HG03432 (cell line): ENCODE measurements around the gene STXBP2.

Experiments
- ATAC-seq: cut with Tn5 transposase; IDR thresholded peaks from one replicate; pipeline ENCODE4 v1.9.1; 2021; ENCODE audit warnings: mild to moderate bottlenecking, moderate library complexity; ENCODE audit not compliant: unreplicated experiment

STXBP2 gene

DNA sequence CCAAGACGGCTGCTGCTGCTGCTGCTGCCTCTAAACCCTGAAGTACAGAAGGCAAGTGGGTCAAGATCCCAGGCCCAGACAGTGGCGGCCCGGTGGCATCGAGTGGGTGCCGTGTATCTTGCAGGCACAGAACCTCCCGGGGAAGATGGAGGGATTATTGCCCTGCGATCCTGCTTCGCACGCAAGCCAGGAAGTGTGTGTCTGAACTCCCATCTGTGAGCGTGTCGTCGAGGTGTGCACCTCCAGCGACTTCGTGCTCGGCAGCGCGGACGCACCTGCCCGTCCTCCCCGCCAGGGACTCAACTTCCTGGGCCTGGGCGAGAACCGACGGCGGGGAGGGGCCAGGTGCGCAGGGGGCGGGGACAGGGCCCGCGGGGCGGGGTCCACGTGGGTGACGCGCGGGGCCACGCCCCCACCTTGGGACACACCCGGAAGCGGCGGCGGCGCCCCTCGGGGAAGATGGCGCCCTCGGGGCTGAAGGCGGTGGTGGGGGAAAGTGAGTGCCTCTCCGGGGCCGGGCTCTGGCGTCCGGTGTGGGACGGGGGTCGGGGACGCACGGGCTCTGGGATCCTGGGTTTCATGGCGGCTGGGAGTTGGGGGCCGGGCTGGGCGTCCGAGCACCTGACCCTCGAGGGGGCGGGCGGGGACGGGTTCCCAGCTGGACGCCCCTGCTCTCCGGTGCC, at the start of gene STXBP2:
Gene STXBP2, plus strand, starts transcription at position 420 of the 683 bp plus-strand sequence. Its CDS starts 40 bp downstream, at position 460.
- peak; percentile 76 for ATAC-seq

DNA sequence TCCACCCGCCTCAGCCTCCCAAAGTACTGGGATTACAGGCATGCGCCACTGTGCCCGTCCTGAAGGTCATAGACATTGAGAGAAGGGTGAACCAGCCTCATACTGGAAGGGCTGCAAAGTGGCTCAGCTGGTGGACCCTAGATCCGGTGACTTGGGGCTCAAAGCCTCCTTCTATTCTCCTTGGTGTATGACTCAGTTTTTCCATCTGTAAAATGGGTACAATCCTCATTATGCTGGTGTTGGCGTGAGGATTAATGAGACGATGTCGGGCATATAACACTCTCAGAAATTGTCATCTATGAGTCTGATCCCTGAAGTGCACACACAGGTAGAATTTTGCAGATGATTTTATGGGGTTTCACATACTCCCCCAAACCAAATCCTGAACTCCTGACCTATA, 47.1 kb upstream of the STXBP2 start:
- ATAC-seq = no peak

DNA sequence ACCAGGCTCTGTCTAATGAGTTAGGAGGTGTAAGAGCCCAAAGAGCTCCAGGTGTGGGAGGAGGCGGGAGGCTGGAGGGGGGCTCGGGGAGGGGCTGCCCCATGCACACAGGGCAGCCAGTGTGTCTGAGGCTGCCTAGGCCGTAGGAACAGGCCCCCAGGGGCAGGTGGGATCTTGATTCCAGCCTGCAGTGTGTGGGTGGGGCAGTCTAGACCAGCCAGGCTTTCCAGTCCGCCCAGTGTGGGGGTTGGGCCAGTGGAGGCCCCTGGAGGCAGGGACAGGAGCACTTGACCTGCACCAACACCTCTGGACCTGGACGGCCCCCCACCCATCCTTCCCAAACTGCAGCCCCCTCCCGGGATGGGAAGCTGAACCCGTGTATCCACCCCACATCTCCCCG, 46.7 kb upstream of the STXBP2 start:
- no peak for ATAC-seq

DNA sequence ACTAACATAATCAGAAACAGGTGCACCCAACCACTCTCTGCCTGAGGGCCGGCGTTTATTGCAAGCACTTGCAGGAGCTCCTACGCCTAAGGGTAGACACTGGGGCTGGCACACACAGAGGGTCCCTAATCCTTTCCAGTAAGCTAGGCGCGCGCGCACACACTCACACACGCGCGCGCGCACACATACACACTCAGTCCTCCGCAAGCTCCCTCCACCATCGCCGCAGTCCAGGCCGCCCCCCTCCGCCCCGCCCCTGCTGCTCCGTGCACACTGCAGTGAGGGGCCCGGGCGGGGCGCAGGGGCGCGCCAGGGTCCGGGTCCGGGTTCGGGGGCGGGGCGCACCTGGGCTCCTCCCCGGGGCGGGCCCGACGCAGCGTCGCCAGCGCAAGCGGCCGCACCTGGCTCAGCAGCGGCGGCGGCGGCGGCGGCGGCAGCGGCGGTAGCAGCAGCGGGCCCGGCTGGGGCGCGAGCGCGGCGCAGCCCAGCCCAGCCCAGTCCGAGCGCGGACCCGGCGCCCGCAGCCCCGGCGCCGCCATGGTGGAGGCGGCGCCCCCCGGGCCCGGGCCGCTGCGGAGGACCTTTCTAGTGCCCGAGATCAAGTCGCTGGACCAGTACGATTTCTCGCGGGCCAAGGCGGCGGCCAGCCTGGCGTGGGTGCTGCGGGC, 41.3 kb upstream of the STXBP2 start, which contains the start of gene CAMSAP3:
Gene CAMSAP3, plus strand, starts transcription at position 398 of the 668 bp plus-strand sequence. Its CDS starts 140 bp downstream, at position 538.
- ATAC-seq = peak; percentile 48

DNA sequence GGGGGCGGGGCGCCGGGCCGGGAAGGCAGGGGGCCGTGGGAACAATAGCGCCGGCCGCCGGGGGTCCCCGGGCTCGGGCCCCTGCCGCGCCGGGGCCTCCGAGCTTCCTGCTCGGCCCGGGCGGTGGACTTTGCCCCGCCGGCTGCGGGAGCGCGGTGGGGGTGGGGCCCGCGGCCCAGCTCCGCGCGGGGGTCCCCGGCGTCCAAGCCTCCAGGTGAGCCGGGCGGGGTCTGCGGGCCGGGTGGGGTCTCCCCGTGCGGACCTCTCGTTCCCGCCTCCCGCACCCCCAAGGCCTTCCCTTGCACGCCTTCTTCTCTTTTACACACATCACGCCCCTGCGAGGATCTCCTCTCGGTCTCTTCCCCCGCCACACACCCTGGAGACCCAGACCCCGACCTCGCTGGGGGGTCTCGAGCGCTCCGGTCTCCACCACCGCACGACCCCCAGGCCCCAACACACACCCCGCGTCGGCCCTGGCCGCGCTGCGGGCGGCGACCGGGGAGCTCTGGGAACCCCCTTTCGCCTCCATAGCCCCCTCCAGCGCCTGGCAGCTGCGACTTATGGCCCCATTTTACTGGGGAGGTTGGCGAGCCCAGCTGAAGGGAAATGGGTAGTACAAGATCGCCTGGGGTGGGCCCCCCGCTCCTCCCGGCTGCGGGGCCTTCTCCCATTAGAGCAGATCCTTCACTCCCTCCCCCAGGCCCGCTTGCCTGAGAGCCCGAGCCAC, 40.5 kb upstream of the STXBP2 start:
- ATAC-seq = no peak

DNA sequence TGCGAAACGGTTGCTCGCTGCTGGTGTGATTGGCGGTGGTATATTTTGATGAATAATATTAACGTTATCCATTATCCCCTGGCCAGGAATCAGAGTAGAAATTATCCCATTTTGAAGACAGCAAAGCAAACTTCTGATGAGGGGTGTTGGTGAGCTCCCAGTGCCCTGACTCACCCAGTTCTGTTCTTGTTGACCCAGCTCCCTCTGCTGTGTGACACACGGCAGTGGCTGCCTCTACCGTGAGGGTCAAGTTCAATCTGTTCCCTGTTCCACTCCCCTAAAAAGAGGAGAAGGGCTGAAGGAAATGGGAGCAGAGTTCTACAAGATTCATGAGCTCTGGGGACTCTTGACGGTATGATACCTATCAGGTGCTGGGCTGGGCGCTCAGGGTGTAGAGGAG, 39.2 kb upstream of the STXBP2 start:
- ATAC-seq = no peak

DNA sequence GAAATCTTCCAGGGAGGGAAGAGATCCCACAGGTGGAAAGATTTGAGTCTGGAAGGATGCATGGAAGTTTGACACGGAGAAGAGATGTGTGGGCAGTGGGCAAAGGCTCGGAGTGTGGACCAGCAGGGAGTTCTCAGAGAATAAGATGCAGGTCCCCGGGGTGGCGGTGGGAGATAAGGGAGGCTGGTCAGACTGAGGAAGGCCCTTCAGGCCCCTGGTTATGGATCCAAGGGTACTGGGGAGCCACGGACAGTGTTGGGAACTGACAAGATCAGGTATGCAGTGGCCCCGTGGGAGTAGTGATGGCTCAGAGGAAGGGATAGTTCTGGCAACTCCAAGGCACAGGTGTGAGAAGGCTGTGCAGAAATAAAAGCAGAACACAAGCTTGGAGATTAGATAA, 38.7 kb upstream of the STXBP2 start:
- ATAC-seq = no peak

DNA sequence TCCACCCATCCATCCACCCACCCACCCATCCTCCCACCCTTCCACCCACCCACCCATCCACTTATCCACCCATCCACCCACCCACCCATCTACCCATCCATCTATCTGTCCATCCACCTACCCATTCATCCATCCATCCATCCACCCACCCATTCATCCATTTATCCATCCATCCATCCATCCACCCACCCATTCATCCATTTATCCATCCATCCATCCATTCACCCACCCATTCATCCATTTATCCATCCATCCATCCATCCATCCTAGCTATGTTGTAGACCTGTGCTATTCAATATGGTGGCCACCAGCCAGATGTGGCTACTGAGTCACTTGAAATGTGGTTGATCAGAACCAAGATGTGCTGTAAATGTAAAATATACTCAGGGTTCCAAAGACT, 36.2 kb upstream of the STXBP2 start:
- ATAC-seq = no peak

DNA sequence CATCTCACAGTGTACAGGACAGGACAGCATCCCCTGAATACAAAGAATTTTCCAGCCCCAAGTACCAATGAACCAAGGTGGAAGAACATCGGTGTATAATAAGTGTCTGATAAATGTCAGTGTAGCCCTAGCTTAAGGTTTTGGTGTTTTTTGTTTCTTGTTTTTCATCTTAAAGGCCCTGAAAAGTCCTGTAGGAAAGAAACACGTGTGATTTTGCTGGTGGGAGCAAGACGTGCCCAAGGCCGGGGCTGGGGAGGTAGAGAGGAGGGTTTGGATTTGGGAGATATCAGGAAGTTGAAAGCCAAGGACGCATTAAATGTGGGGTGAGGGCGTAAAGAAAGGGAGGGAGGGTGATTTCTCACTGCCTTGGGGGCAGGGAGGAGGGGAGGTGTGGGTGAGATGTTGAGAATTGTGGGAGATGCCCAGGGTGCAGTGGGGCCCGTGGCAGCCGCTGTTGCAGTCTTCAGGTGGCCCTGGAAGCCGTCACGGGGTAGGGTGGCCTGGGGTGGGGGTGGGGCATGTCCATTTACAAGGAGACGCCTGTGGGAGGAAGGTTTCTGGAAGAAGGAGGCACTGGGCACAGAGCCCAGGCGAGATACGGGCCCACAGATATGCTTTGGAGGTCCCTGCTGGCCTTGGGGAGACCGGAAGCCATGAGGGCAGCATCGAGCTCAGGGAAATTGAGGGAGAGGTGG, 34.5 kb upstream of the STXBP2 start:
- ATAC-seq = no peak

DNA sequence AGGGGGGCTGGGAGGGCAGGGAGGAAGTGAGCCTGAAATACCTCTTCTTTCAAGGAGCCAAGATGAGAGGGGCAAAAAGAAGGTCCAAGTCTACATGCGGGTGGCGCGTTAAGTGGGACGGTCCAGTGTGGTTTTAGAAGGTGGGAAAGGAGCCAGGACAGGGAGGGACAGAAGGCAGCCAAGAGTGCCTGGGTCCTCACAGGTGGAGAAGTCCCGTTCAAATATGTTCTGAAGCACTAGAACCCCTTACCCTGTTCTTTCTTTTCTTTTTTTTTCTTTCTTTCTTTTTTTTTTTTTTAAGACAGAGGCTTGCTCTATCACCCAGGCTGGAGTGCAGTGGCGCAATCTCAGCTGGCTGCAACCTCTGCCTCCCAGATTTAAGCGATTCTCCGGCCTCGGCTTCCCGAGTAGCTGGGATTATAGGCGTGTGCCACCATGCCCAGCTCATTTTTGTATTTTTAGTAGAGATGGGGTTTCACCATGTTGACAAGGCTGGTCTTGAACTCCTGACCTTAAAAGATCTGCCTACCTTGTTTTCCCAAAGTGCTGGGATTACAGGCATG, 33.9 kb upstream of the STXBP2 start:
- ATAC-seq = no peak

DNA sequence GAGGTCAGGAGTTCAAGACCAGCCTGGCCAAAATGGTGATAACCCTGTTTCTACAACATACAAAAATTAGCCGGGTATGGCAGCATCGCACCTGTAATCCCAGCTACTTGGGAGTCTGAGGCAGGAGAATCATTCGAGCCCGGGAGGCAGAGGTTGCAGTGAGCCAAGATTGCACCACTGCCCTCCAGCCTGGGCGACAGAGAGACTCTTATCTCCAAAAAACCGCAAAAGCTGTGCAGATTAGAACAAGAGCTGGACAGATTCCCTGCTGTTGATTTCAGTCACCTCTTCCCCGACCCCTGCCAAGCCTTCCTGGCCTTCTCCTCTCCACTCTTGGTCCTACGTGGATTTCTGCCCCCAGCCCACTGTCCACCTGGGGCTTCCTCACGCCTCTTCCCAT, 33.0 kb upstream of the STXBP2 start:
- ATAC-seq = no peak

DNA sequence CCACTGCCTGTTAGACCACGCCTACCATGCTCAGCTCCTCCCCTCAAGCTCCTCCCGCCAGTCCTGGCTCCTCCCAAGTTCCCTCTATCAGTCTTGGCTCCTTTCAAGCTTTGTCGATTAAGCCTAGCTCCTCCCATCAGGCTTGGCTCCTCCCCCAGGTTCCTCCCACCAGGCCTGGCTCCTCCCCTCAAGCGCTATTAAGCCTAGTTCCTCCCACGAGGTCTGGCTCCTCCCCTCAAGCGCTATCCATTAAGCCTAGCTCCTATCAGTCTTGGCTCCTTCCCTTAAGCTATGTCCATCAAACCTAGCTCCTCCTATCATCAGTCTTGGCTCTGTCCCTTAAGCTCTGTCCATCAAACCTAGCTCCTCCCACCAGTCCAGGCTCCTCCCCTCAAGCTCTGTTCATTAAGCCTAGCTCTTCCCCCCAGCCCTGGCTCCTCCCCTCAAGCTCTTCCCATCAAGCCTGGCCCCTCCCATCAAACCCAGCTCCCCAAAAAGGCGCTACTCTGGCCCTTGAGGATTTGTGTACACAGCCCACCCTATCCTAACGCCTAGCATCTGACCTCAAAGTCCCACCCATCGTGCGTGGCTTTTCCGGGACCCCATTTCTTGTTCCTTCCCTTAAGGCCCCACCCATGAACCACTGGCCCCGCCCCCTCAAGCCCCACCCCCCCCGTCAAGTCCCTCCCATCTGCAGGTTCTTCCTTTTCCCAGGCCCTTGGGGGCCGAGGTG, 31.3 kb upstream of the STXBP2 start:
- no peak for ATAC-seq

DNA sequence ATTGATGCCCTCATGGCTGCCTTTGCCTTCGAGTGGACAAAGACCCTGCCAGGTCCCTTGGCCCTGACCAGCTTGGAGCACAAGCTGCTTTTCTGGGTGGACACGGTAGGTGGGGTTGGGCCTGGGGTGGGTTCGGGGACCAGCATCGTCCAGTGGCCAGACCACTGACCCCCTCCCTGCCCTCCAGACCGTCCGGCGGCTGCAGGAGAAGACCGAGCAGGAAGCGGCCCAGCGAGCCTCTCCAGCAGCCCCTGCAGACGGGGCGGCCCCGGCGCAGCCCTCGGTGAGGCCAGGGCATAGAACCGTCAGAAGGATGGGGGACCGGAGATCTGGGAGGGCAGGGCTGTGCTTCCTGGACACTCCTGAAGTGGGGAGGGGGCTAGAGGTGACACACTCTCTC, 30.6 kb upstream of the STXBP2 start:
- no peak for ATAC-seq

DNA sequence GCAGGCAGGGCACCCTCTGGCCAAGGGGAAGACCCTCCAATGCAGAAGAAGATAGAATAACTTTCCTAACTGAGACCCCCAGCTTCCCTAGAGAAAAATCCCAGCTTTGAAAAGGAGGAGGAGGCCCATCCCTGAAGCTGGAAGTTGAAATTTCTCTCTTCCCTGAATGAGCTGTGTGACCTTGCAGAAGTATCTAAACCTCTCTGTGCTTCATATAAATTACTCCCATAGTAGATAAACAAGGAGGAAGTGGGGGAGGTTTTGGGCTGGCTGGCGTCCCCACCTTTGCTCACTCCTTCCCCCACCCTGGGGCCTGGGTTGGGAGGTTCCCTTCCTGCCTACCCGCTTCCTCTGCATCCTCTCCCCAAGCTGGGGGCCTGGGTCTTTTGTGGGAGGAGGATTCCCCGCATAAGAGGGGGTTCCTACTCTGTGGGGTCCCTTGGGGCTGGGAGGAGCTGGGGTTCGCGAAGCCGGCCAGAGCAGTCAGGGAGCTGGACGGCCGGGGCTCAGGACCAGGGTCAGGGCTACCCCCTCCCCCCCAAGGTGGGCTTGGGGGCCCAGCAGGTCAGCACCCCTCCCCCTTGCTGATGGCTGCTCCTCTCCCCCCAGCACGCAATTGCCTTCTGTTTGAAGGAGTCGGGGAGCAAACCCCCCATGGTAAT, 29.6 kb upstream of the STXBP2 start:
- ATAC-seq = no peak

DNA sequence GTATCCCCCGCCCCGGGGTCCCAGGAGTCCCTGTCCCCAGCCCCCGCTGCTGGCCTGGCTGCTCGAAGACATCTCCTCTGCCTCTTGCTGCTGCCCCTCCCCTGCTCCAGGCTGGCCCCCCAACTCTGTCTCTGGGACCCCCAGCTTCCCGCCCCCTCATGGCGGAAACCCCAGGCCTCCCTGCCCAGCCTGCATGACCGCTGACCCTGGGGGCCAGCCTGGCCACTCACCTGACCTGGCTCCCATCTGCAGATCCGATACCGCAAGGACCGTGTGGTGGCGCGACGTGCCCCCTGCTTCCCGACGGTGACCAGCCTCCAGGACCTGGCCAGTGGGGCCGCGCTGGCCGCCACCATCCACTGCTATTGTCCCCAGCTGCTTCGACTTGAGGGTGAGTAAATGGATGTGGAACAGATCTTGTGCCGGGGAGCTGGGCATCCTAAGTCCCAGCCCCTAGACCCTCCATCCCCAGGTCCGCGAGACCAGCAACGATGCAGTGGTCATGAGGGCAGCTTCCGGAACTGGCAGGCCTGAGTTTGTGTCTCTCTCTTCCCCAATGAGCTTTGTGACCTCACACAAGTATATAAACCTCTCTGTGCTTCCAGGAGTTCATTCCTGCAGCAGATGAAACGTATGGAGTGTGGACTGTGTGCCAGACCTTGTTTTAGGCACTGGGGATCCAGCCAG, 28.9 kb upstream of the STXBP2 start:
- ATAC-seq = no peak

DNA sequence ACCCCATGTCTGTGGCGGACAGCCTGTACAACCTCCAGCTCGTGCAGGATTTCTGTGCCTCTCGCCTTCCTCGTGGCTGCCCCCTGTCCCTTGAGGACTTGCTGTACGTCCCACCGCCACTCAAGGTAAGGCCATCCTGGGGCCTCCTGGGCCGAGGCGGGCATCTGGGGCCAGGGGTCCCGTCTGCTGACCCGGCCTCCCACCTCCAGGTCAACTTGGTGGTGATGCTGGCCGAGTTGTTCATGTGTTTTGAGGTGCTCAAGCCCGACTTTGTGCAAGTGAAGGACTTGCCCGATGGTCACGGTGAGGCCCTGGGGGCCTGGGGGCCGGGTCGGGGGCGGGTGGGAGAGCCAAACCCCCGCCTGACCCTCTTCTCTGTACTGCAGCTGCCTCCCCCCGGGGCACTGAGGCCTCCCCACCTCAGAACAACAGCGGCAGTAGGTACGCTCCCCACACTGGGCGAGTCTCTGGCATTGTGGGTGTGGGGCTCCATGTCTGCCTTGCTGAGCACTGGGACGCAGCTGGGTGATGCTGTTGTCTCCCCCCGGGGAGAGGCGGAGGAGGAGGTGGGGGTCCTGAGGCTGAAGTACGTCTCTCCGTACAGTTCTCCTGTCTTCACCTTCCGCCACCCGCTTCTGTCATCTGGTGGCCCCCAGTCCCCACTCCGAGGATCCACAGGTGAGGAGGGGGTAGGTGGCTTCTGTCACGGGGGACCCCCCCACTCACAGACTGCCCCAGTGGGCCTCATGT, 26.2 kb upstream of the STXBP2 start:
- no peak for ATAC-seq

DNA sequence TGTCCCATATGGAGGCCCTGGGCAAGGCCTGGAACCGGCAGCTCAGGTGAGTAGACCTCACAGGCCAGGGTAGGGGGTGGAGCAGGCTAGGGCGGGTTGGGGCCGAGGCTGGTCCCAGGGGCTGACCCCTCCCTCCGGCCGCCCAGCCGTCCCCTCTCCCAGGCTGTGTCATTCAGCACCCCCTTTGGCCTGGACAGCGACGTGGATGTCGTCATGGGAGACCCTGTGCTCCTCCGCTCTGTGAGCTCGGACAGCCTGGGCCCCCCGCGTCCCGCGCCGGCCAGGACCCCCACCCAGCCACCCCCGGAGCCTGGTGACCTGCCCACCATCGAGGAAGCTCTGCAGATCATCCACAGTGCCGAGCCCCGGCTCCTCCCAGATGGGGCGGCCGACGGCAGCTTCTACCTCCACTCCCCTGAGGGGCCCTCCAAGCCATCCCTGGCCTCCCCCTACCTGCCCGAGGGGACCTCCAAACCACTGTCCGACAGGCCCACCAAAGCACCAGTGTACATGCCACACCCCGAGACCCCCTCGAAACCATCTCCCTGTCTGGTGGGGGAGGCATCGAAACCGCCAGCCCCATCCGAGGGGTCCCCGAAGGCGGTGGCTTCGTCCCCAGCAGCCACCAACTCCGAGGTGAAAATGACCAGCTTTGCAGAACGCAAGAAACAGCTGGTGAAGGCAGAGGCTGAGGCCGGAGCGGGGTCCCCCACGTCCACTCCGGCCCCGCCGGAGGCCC, 25.2 kb upstream of the STXBP2 start:
- ATAC-seq = no peak
